HCT116 (cell line): ENCODE data around the gene HIRIP3. TPM values are rescaled to one million over a fixed set of nuclear protein-coding genes. Genes with fewer than 3 reads are reported as not detected.
A peak's percentile ranks its signal among the peaks of the same experiment; 100 is the strongest.

ENCODE experiments used
- ATAC-seq: fragments of 200-7000 bp; cut with Tn5 transposase; 2 replicates; pipeline ENCODE4 v1.9.1; 2020; ENCODE audit warnings: mild to moderate bottlenecking, moderate library complexity
- BruUV-seq: library from RNA; stranded (reverse); fragments of 400-500 nt; replicated peaks from 2 replicates; lab custom pipeline; 2021; lab: Mats Ljungman, UMichigan
- CTCF ChIA-PET: fragments of 300-600 bp; sonication (Branson Sonifier 250); formaldehyde crosslinking; loops from one replicate; lab custom pipeline; 2021; ENCODE audit warnings: antibody characterized with exemption; lab: Charles Lee
- POLR2A ChIA-PET: fragments of 300-600, 350-600 bp; sonication (Branson Sonifier 250); formaldehyde crosslinking; loops from one replicate; lab custom pipeline; 2021; ENCODE audit warnings: antibody characterized with exemption; lab: Charles Lee
- RAD21 ChIA-PET, 2 experiments: fragments of 300-600 bp; sonication (Branson Sonifier 250); formaldehyde crosslinking; loops; one replicate each; lab custom pipeline; 2023; ENCODE audit warnings: low total read pairs in 2 of 2; ENCODE audit not compliant: uncharacterized antibody in 2 of 2, unreplicated experiment in 2 of 2, low non-redundant PET in 1 of 2; lab: Charles Lee
- DNase-seq: peaks from one replicate; pipeline ENCODE4 v3.0.0-alpha.2; 2010; ENCODE audit warnings: low read depth, low spot score
- H2AFZ ChIP-seq: fragments of 200-600 bp; shearing (Covaris generic), sonication (generic); 2 replicates; pipeline ENCODE4 v1.6.1; 2017; ENCODE audit warnings: low read depth, mixed run types, mixed read lengths, antibody characterized with exemption, low read length; ENCODE audit not compliant: poor library complexity, severe bottlenecking
- H3K27ac ChIP-seq: 2 replicates; pipeline ENCODE4 v1.5.1; 2012; ENCODE audit warnings: low read depth, low read length
- H3K27me3 ChIP-seq: fragments of 200-600 bp; sonication (generic); 2 replicates; pipeline ENCODE4 v1.6.1; 2016; ENCODE audit warnings: mixed run types, low read length, mixed read lengths; ENCODE audit not compliant: insufficient read depth
- H3K36me3 ChIP-seq, 2 experiments: fragments of 200-500 bp in 1 of 2; fragments of 200-600 bp in 1 of 2; sonication (Bioruptor generic) in 1 of 2; sonication (generic) in 1 of 2; 2 replicates each; pipeline versions ENCODE4 v1.5.1 to v1.6.1; 2014 to 2016; ENCODE audit warnings: low read length in 2 of 2, inconsistent platforms in 1 of 2, mixed read lengths in 1 of 2, mixed run types in 1 of 2; ENCODE audit not compliant: insufficient read depth in 2 of 2, control insufficient read depth in 1 of 2
- H3K4me1 ChIP-seq, 2 experiments: fragments of 200-600 bp in 1 of 2; sonication (generic) in 1 of 2; 2 replicates each; pipeline versions ENCODE4 v1.5.1 to v1.6.1; 2012 to 2017; ENCODE audit warnings: low read length in 2 of 2, inconsistent platforms in 1 of 2, mild to moderate bottlenecking in 1 of 2, mixed read lengths in 1 of 2, mixed run types in 1 of 2, moderate library complexity in 1 of 2; ENCODE audit not compliant: insufficient read depth in 2 of 2, control insufficient read depth in 1 of 2
- H3K4me2 ChIP-seq: fragments of 200-600 bp; sonication (generic); 2 replicates; pipeline ENCODE4 v1.6.1; 2017; ENCODE audit warnings: mixed run types, low read length, mixed read lengths
- H3K4me3 ChIP-seq, 2 experiments: fragments of 200-600 bp in 1 of 2; sonication (generic) in 1 of 2; replicated peaks in 1 of 2; 2 replicates each; pipeline ENCODE4 v1.5.1; 2011 to 2016; ENCODE audit warnings: low read length in 2 of 2, control low read depth in 1 of 2, low read depth in 1 of 2, mild to moderate bottlenecking in 1 of 2, mixed read lengths in 1 of 2, mixed run types in 1 of 2
- H3K79me2 ChIP-seq: fragments of 200-600 bp; sonication (generic); 2 replicates; pipeline ENCODE4 v1.6.1; 2017; ENCODE audit warnings: mild to moderate bottlenecking, mixed run types, low read length, moderate library complexity, mixed read lengths; ENCODE audit not compliant: insufficient read depth
- H3K9ac ChIP-seq: fragments of 200-600 bp; sonication (generic); 2 replicates; pipeline ENCODE4 v1.6.1; 2016; ENCODE audit warnings: low read length, mixed read lengths
- H3K9me2 ChIP-seq: fragments of 200-600 bp; sonication (generic), shearing (Covaris generic); 2 replicates; pipeline ENCODE4 v1.6.1; 2017; ENCODE audit warnings: mixed run types, mild to moderate bottlenecking, moderate library complexity; ENCODE audit not compliant: insufficient read depth
- H3K9me3 ChIP-seq, 2 experiments: fragments of 200-500 bp in 1 of 2; fragments of 200-600 bp in 1 of 2; sonication (Bioruptor generic) in 1 of 2; sonication (generic) in 1 of 2; 2 replicates each; pipeline ENCODE4 v1.6.1; 2014 to 2017; ENCODE audit warnings: low read length in 2 of 2, mixed read lengths in 2 of 2, inconsistent platforms in 1 of 2, low read depth in 1 of 2, mild to moderate bottlenecking in 1 of 2, mixed run types in 1 of 2, moderate library complexity in 1 of 2; ENCODE audit not compliant: control insufficient read depth in 1 of 2, insufficient read depth in 1 of 2
- H4K20me1 ChIP-seq: fragments of 200-600 bp; sonication (generic), shearing (Covaris generic); 2 replicates; pipeline ENCODE4 v1.6.1; 2017; ENCODE audit warnings: mixed run types, mild to moderate bottlenecking, moderate library complexity; ENCODE audit not compliant: insufficient read depth
- CEBPB ChIP-seq: IDR thresholded peaks from 2 replicates; pipeline ENCODE4 v1.6.1; 2012; ENCODE audit warnings: low read depth
- EGR1 ChIP-seq: IDR thresholded peaks from 2 replicates; pipeline ENCODE4 v1.6.1; 2012; ENCODE audit warnings: low read depth
- ELF1 ChIP-seq: IDR thresholded peaks from 2 replicates; pipeline ENCODE4 v1.6.1; 2012; ENCODE audit warnings: low read depth, borderline replicate concordance
- EZH2 ChIP-seq: fragments of 200-600 bp; sonication (generic); IDR thresholded peaks from 2 replicates; pipeline ENCODE4 v1.6.1; 2017; ENCODE audit warnings: antibody characterized with exemption, mixed run types
- EZH2phosphoT487 ChIP-seq: fragments of 200-600 bp; IDR thresholded peaks from 2 replicates; pipeline ENCODE4 v1.6.1; 2018; ENCODE audit warnings: antibody characterized with exemption, borderline replicate concordance
- JUND ChIP-seq: IDR thresholded peaks from 2 replicates; pipeline ENCODE4 v1.6.1; 2012
- POLR2A ChIP-seq: IDR thresholded peaks from 2 replicates; pipeline ENCODE4 v1.7.0; 2011; ENCODE audit warnings: borderline replicate concordance; ENCODE audit not compliant: insufficient read depth, insufficient read length; ENCODE audit errors: extremely low read depth
- RAD21 ChIP-seq: IDR thresholded peaks from 2 replicates; pipeline ENCODE4 v1.6.1; 2012; ENCODE audit warnings: low read depth, mild to moderate bottlenecking
- SIN3A ChIP-seq: IDR thresholded peaks from 2 replicates; pipeline ENCODE4 v1.6.1; 2012; ENCODE audit warnings: low read depth
- SP1 ChIP-seq: IDR thresholded peaks from 2 replicates; pipeline ENCODE4 v1.6.1; 2012; ENCODE audit warnings: low read depth
- SRF ChIP-seq: IDR thresholded peaks from 2 replicates; pipeline ENCODE4 v1.6.1; 2012; ENCODE audit warnings: low read depth
- TCF7L2 ChIP-seq: IDR thresholded peaks from 2 replicates; pipeline ENCODE4 v1.7.0; 2011; ENCODE audit warnings: borderline replicate concordance, inconsistent platforms; ENCODE audit not compliant: insufficient read depth, insufficient read length; ENCODE audit errors: extremely low read depth
- YY1 ChIP-seq: IDR thresholded peaks from 2 replicates; pipeline ENCODE4 v1.6.1; 2011; ENCODE audit warnings: low read length, low read depth, moderate library complexity, mild to moderate bottlenecking; ENCODE audit not compliant: insufficient replicate concordance; ENCODE audit errors: extremely low read depth
- ZBTB33 ChIP-seq: IDR thresholded peaks from 2 replicates; pipeline ENCODE4 v1.6.1; 2011; ENCODE audit warnings: mild to moderate bottlenecking, low read length, moderate library complexity; ENCODE audit not compliant: insufficient replicate concordance; ENCODE audit errors: extremely low read depth
- ZNF274 ChIP-seq: fragments of 200-500 bp; sonication (Bioruptor generic); IDR thresholded peaks from 2 replicates; pipeline ENCODE4 v1.6.1; 2014; ENCODE audit warnings: mild to moderate bottlenecking, low read depth, low read length, inconsistent platforms
- intact Hi-C: fragments of 100-400 bp; cut with micrococcal nuclease; formaldehyde crosslinking; loops from 2 replicates; pipeline ENCODE4 v1.10.0; 2022
- total RNA-seq: library from RNA; stranded (reverse); gene quantifications from one replicate; pipeline ENCODE4 v1.2.1, GENCODE V29; 2021; ENCODE audit not compliant: unreplicated experiment

HIRIP3 gene
- total RNA-seq, 1 experiment from 2014 or later = 21.8 TPM

- H2AFZ ChIP-seq = no peak overlapping the region
- H3K4me1 ChIP-seq = peaks cover 11 to 24% of the 10 kb centered on the region in 2 experiments
- H3K27me3 ChIP-seq = no peaks in the 10 kb centered on the region
- no peaks in the 10 kb centered on the region for H3K9me2 ChIP-seq
- no peak for ATAC-seq
- ChIA-PET POLR2A (interaction anchor here (0.8 to 4.2 kb wide), 5 partner anchors 11 to 147 kb away, joined by 3 to 18 read pairs (median 4); partner anchors contain the start of genes HIRIP3, PAGR1 and TAOK2), RAD21 (interaction anchor here in 1 of 2 experiments (0.9 to 1.0 kb wide), 2 partner anchors 11 to 63 kb away, joined by 3 to 4 read pairs; partner anchors contain the start of genes SEZ6L2 and TAOK2), CTCF (interaction anchor here (1.3 to 1.5 kb wide), 2 partner anchors 11 to 18 kb away, joined by 5 to 7 read pairs; partner anchors contain the start of gene TAOK2)
- TF ChIP-seq SIN3A = 0 out of 2 replicates have a peak, but pooled peaks have one; percentile 29
- no peak for TF ChIP-seq TCF7L2
- H3K27ac ChIP-seq = peak overlapping the region; percentile 73
- peak overlapping the region; percentile 73 for H3K9ac ChIP-seq
- no peaks in the 10 kb centered on the region; a peak in 2 of 4 replicates for H3K36me3 ChIP-seq
- H4K20me1 ChIP-seq = no peaks in the 10 kb centered on the region
- no peak for DNase-seq
- no peaks in the 10 kb centered on the region for H3K79me2 ChIP-seq
- H3K9me3 ChIP-seq = no peaks in the 10 kb centered on the region
- TSS peak; percentile 81 for BruUV-seq
- peak overlapping the region; percentile 64 to 71 for H3K4me3 ChIP-seq
- intact Hi-C loops = no loop called here
- peak overlapping the region; percentile 82 for H3K4me2 ChIP-seq
Measured at GRCh38 chr16:29962344-29962994, 32.9 kb downstream of the HIRIP3 start.

- ChIA-PET CTCF (interaction anchor here (1.1 to 1.5 kb wide), 3 partner anchors 11 to 154 kb away, joined by 3 to 7 read pairs (median 5); partner anchors contain the start of gene TAOK2), POLR2A (interaction anchor here (0.8 to 4.2 kb wide), 6 partner anchors 12 to 146 kb away, joined by 3 to 18 read pairs (median 4); partner anchors contain the start of genes HIRIP3, PAGR1, SEZ6L2 and TAOK2), RAD21 (interaction anchor here in 1 of 2 experiments (0.9 to 1.0 kb wide), 2 partner anchors 12 to 62 kb away, joined by 3 to 4 read pairs; partner anchors contain the start of genes SEZ6L2 and TAOK2)
- H3K4me3 ChIP-seq = peak within 1 kb of the TSS; percentile 64 to 71
- H3K4me2 ChIP-seq = peak within 1 kb of the TSS; percentile 82
- peak within 1 kb of the TSS; percentile 73 for H3K9ac ChIP-seq
- peaks cover 11 to 24% of the 10 kb centered on the region in 2 experiments for H3K4me1 ChIP-seq
- H3K79me2 ChIP-seq = no peaks in the 10 kb centered on the region
- no peaks in the 10 kb centered on the region for H3K27me3 ChIP-seq
- no peaks in the 10 kb centered on the region for H3K9me2 ChIP-seq
- no peak within 1 kb of the TSS for H2AFZ ChIP-seq
- H4K20me1 ChIP-seq = no peaks in the 10 kb centered on the region
- intact Hi-C loops = no loop called here
- peak within 1 kb of the TSS; percentile 73 for H3K27ac ChIP-seq
- TSS peak; percentile 95 for BruUV-seq
- DNase-seq = peak; percentile 56
- no peaks in the 10 kb centered on the region for H3K9me3 ChIP-seq
- ATAC-seq = peak; percentile 96
- H3K36me3 ChIP-seq = no peaks in the 10 kb centered on the region; a peak in 2 of 4 replicates
- no peak for TF ChIP-seq POLR2A
- TF ChIP-seq SP1 = no peak; the same call in 1 of the 2 replicates
- TF ChIP-seq ZNF274 = no peak
- no peak for TF ChIP-seq SRF
- no peak for TF ChIP-seq ELF1
- no peak for TF ChIP-seq TCF7L2
- no peak for TF ChIP-seq RAD21
- TF ChIP-seq EGR1 = peak; percentile 73; the same call in 1 of the 2 replicates
- TF ChIP-seq EZH2 = no peak
- TF ChIP-seq JUND = no peak
- TF ChIP-seq YY1 = peak; percentile 5
- no peak; the same call in 1 of the 2 replicates for TF ChIP-seq SIN3A
- TF ChIP-seq EZH2phosphoT487 = no peak
- no peak for TF ChIP-seq ZBTB33
- TF ChIP-seq CEBPB = no peak
Measured at GRCh38 chr16:29961479-29962343, 33.7 kb downstream of the HIRIP3 start, which contains the start of gene TMEM219. Gene TMEM219, plus strand, starts transcription at chr16:29962079. Its CDS starts 1,065 bp downstream, at chr16:29963144.
